ENCODE results near the gene KLHL17.

The KLHL17 gene

DNA sequence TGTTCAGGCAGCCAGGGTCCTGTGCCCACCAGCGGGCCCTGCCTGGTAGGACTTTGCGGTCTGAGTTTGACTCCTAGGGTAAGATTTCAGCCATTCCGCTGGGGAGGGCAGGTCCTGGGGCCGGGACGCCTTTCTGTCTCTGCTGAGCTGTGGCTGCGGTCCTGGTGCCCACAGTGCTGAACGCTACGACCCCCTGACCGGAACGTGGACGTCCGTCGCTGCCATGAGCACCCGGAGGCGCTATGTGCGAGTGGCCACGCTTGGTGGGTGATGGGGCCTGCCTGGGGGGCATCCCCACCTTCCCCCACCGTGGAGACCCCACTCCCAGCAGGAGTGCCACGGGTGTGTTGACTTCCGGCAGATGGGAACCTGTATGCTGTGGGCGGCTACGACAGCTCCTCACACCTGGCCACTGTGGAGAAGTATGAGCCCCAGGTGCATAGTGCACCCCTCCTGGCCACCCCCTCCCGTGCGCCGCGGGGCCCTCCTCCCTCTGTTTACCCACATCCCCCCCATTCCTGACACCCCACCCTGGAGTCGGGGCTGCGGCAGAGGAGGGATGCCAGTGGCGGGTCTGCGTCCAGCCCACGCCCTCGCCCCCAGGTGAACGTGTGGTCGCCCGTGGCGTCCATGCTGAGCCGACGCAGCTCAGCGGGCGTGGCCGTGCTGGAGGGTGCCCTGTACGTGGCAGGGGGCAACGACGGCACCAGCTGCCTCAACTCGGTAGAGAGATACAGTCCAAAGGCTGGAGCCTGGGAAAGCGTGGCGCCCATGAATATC lies 3.6 kb downstream of the KLHL17 start:
- TF ChIP-seq TAF1 (IDR thresholded peaks at IDR 0.05; ENCODE audit: low read depth, low read length) (no peak), POLR2A (IDR thresholded peaks at IDR 0.05; ENCODE audit: low read depth, low read length) (no peak), POLR2AphosphoS5 (IDR thresholded peaks at IDR 0.05; ENCODE audit: low read depth, low read length) (no peak), POU2F2 (IDR thresholded peaks at IDR 0.05; ENCODE audit: low read depth, low read length) (no peak), SPI1 (IDR thresholded peaks at IDR 0.05; ENCODE audit: low read depth, low read length) (no peak), PAX5 (IDR thresholded peaks at IDR 0.05; ENCODE audit: insufficient read depth, low read length, severe bottlenecking) (no peak)
- FAIRE-seq: no peak
- DNase-seq (ENCODE audit: insufficient read length, low spot score): no peak

DNA sequence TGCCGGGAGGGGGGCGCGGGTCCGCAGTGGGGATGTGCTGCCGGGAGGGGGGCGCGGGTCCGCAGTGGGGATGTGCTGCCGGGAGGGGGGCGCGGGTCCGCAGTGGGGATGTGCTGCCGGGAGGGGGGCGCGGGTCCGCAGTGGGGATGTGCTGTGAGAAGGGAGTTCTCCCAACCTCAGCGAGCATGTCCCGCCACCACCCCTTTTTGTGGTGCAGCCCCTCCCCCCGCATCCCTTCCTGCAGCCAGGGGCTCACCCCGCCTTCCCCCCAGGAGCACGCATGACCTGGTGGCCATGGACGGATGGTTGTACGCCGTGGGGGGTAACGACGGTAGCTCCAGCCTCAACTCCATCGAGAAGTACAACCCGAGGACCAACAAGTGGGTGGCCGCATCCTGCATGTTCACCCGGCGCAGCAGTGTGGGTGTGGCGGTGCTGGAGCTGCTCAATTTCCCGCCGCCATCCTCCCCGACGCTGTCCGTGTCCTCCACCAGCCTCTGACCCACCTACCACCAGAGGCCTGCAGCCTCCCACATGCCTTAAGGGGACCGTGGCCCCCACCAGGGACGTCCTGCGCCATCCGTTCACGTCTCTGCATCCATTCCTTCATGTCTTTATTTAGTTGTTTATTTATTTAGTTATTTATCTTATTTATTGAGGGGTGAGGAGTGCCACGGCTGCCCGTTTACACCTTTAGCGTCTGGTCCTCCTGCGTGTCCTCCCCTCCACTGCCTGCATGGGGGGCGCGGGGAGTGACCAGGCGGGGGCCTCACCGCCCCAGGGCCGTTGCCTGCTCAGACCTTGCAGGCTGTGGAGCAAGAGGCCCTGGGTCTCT lies 4.5 kb downstream of the KLHL17 start:
- TF ChIP-seq POU2F2 (IDR thresholded peaks at IDR 0.05; ENCODE audit: low read depth, low read length) (no peak), POLR2AphosphoS5 (IDR thresholded peaks at IDR 0.05; ENCODE audit: low read depth, low read length) (no peak), POLR2A (IDR thresholded peaks at IDR 0.05; ENCODE audit: low read depth, low read length) (no peak), SPI1 (IDR thresholded peaks at IDR 0.05; ENCODE audit: low read depth, low read length) (no peak), TAF1 (IDR thresholded peaks at IDR 0.05; ENCODE audit: low read depth, low read length) (no peak), PAX5 (IDR thresholded peaks at IDR 0.05; ENCODE audit: insufficient read depth, low read length, severe bottlenecking) (no peak)
- FAIRE-seq (no peak), DNase-seq (ENCODE audit: insufficient read length, low spot score) (no peak)

DNA sequence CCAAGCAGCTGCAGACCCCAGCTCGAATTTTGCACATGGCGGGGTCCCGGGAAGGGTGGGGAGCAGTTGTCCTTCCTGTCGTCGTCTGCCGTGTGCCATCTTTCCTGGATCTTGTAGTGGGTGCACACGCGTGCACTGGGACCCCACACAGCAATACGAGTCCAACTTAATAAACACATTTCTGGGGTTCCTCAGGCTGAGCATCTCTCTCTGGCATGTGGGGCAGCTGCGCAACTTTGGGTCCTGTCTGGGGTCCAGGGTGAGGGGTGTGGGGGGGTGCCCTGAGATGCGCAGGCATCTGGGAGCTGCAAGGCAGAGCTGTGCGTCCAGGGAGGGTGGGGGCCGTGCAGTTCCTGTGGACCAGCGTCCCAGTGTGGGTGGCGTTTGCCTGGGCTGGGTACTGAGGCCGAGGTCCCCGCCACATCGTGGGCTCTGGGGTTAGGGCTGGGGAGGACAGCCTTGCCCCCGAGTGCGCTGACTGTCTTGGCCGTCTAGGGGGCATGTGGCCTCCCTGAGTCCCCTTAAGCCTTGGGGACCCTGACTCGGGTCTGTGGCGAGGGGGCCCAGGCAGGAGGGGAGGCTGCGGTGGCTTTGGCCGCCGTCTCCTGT lies 5.2 kb downstream of the KLHL17 start:
- TF ChIP-seq POU2F2 (IDR thresholded peaks at IDR 0.05; ENCODE audit: low read depth, low read length) (no peak), TAF1 (IDR thresholded peaks at IDR 0.05; ENCODE audit: low read depth, low read length) (no peak)
- no peak for FAIRE-seq
- DNase-seq (ENCODE audit: insufficient read length, low spot score): no peak

DNA sequence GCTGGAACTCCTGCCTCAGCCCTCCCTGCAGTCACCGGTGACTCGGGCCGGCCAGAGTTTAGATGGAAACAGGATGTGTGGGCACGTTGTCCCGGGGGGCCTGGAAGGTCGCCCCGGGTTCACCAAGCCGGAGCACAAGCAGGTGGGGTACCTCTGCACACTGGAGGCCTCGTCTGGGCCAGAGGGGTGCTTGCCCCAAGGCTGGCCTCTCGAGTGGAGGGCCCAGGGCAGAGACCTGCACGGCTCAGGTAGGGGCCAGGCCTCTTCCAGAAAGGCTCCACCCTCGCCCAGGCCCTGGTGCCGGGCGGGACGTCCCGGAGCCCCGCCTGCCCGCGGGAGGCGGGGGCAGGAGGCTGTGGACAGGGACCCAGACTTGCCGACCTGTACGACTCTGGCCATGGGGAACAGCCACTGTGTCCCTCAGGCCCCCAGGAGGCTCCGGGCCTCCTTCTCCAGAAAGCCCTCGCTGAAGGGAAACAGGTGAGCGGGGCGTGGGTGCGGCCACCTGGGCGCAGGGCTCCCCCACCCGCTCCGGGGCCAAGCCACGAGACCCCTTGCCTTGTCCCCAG lies 5.8 kb downstream of the KLHL17 start, which contains the start of gene PLEKHN1:
Gene PLEKHN1, plus strand, starts transcription at position 348 of the 569 bp plus-strand sequence. Its CDS starts 50 bp downstream, at position 398.
- peak; percentile 72 for DNase-seq (ENCODE audit: insufficient read length, low spot score)
- FAIRE-seq: no peak
- TF ChIP-seq POLR2AphosphoS5 (IDR thresholded peaks at IDR 0.05; ENCODE audit: low read depth, low read length): no peak
- no peak for TF ChIP-seq PAX5 (IDR thresholded peaks at IDR 0.05; ENCODE audit: insufficient read depth, low read length, severe bottlenecking)
- no peak for TF ChIP-seq TAF1 (IDR thresholded peaks at IDR 0.05; ENCODE audit: low read depth, low read length)
- TF ChIP-seq POLR2A (IDR thresholded peaks at IDR 0.05; ENCODE audit: low read depth, low read length): no peak
- TF ChIP-seq SPI1 (IDR thresholded peaks at IDR 0.05; ENCODE audit: low read depth, low read length): no peak
- TF ChIP-seq POU2F2 (IDR thresholded peaks at IDR 0.05; ENCODE audit: low read depth, low read length): no peak

DNA sequence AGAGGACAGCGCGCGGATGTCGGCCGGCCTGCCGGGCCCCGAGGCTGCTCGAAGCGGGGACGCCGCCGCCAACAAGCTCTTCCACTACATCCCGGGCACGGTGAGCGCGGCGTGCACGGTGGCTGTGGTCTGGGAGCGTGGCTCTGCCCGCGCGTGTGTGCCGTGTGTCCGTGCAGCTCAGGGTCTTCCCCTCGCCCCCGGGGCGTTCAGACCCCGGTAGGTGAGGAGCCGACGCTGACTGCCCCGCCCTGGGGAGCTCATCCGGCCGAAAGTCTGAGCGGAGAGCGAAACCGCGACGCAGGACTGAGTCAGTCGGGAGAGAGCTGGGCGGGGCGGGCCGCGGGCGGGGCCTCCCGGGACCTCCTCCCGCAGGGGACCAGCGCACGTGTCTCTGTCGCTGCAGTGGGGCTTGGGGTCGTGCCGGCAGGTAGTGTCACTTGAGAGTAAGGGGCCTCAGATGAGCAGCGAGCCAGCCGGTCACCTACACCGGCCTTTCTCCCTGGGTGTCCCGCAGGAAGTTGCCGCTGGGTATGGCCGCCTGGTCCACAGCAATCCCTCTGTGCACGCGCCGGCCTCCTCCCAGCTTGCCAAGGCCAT lies 6.4 kb downstream of the KLHL17 start:
- FAIRE-seq (peak; percentile 88), DNase-seq (ENCODE audit: insufficient read length, low spot score) (peak; percentile 96)
- TF ChIP-seq POLR2AphosphoS5 (IDR thresholded peaks at IDR 0.05; ENCODE audit: low read depth, low read length): no peak
- no peak for TF ChIP-seq SPI1 (IDR thresholded peaks at IDR 0.05; ENCODE audit: low read depth, low read length)
- TF ChIP-seq TAF1 (IDR thresholded peaks at IDR 0.05; ENCODE audit: low read depth, low read length): no peak
- TF ChIP-seq PAX5 (IDR thresholded peaks at IDR 0.05; ENCODE audit: insufficient read depth, low read length, severe bottlenecking): no peak
- TF ChIP-seq POU2F2 (IDR thresholded peaks at IDR 0.05; ENCODE audit: low read depth, low read length): no peak
- no peak for TF ChIP-seq POLR2A (IDR thresholded peaks at IDR 0.05; ENCODE audit: low read depth, low read length)

DNA sequence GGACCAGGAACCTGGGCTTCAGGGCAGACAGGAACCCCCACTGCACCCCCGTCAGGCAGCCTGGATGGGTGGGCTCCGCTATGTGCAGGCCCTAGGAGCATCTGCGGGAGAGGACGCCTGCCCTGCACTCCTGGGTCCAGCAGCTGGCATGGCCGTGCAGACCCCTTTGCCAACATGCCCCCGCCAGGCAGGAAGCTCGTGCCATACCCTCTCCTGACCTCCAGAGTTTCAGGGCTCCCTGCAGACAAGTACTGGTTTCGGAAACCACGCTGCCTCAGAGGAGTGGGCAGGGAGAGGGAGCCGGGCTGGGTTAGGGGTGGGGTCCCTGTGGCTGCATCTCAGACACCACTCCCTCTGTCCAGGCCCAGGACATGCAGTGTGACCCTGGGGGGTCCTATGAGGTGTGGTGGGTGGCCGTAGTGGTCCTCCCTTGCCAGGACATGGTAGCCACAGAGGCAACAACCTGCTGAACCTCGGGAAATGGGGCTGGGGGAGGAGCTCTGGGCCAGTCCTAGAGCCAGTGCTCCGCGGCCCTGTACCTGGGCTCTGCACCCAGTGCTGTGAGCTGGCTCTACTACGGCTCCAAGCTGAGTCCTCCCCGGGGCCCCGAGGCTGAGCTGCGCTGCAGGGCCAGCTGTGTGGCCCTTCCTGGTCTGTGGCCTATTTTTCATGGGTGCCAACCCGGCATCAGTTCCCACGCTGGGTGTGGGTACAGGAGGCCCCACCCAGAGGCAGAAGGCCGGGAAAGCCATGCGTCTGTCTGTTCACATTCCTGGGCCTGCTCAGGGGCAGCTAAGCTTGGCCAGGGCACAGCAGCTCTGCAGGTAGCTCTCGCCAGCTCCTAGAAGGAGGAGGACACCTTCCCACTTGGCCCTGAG lies 7.3 kb downstream of the KLHL17 start:
- TF ChIP-seq PAX5 (IDR thresholded peaks at IDR 0.05; ENCODE audit: insufficient read depth, low read length, severe bottlenecking): no peak
- no peak for TF ChIP-seq POLR2AphosphoS5 (IDR thresholded peaks at IDR 0.05; ENCODE audit: low read depth, low read length)
- TF ChIP-seq TAF1 (IDR thresholded peaks at IDR 0.05; ENCODE audit: low read depth, low read length): no peak
- no peak for TF ChIP-seq POLR2A (IDR thresholded peaks at IDR 0.05; ENCODE audit: low read depth, low read length)
- TF ChIP-seq POU2F2 (IDR thresholded peaks at IDR 0.05; ENCODE audit: low read depth, low read length): no peak
- no peak for TF ChIP-seq SPI1 (IDR thresholded peaks at IDR 0.05; ENCODE audit: low read depth, low read length)
- DNase-seq (ENCODE audit: insufficient read length, low spot score) (no peak), FAIRE-seq (no peak)

DNA sequence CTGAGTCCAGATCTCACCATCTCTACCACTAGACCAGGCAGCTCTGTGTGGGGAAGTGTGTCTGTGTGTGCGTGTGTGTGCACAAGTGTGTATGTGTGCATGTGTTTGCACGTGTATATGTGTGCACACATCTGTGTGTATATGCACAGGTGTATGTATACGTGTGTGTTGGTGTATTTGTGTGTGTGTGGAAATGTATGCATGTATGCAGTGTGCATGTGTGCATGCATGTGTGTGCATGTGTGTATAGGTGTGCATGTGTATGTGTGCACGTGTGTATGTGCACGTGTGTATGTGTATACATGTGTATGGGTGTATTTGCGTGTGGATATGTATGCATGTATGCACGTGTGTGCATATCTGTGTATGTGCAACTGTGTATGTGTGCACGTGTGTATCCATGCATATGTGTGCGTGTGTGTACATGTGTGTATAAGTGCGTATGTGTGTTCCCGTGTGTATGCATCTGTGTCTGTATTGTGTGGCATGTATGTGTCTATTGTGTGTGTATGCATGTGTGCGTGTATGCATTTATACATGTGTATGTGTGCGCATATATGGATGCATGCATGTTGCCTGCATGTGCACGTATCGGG lies 9.0 kb downstream of the KLHL17 start:
- FAIRE-seq: peak; percentile 81
- DNase-seq (ENCODE audit: insufficient read length, low spot score): no peak
- TF ChIP-seq SPI1 (IDR thresholded peaks at IDR 0.05; ENCODE audit: low read depth, low read length): no peak
- no peak for TF ChIP-seq POLR2A (IDR thresholded peaks at IDR 0.05; ENCODE audit: low read depth, low read length)
- no peak for TF ChIP-seq PAX5 (IDR thresholded peaks at IDR 0.05; ENCODE audit: insufficient read depth, low read length, severe bottlenecking)
- TF ChIP-seq POU2F2 (IDR thresholded peaks at IDR 0.05; ENCODE audit: low read depth, low read length): no peak
- TF ChIP-seq POLR2AphosphoS5 (IDR thresholded peaks at IDR 0.05; ENCODE audit: low read depth, low read length): no peak
- no peak for TF ChIP-seq TAF1 (IDR thresholded peaks at IDR 0.05; ENCODE audit: low read depth, low read length)
